GM23338 (cell line): ENCODE measurements around the gene FAM13A. TPM values are rescaled to one million over a fixed set of nuclear protein-coding genes. Genes with fewer than 3 reads are reported as not detected.

Source experiments
- ATAC-seq: fragments of 200-7000 bp; cut with Tn5 transposase; 3 replicates; pipeline ENCODE4 v1.9.1; 2020
- DNase-seq: peaks from one replicate; pipeline ENCODE4 v3.0.0-alpha.2; 2015; ENCODE audit warnings: low spot score
- H2AFZ ChIP-seq: fragments of 200-600 bp; sonication (generic); 2 replicates; pipeline ENCODE4 v1.8.0; 2016; ENCODE audit warnings: antibody characterized with exemption, mild to moderate bottlenecking, moderate library complexity
- H3F3A ChIP-seq: fragments of 200-600 bp; sonication (generic); replicated peaks from 2 replicates; pipeline ENCODE4 v1.8.0; 2017; ENCODE audit warnings: antibody characterized with exemption, mixed run types, low read depth
- H3K27ac ChIP-seq: fragments of 200-600 bp; sonication (generic); 2 replicates; pipeline ENCODE4 v1.6.1; 2016; ENCODE audit warnings: low read depth
- H3K27me3 ChIP-seq: fragments of 200-600 bp; sonication (generic); 2 replicates; pipeline ENCODE4 v1.8.0; 2016; ENCODE audit warnings: mild to moderate bottlenecking, mixed run types, moderate library complexity; ENCODE audit not compliant: insufficient read depth
- H3K36me3 ChIP-seq: fragments of 200-600 bp; sonication (generic); 2 replicates; pipeline ENCODE4 v1.8.0; 2016; ENCODE audit warnings: mild to moderate bottlenecking; ENCODE audit not compliant: insufficient read depth
- H3K4me1 ChIP-seq: fragments of 200-600 bp; sonication (generic); 2 replicates; pipeline ENCODE4 v1.8.0; 2016; ENCODE audit warnings: mild to moderate bottlenecking, moderate library complexity; ENCODE audit not compliant: insufficient read depth
- H3K4me2 ChIP-seq: fragments of 200-600 bp; sonication (generic); 2 replicates; pipeline ENCODE4 v1.7.1; 2017; ENCODE audit warnings: mixed run types
- H3K4me3 ChIP-seq: fragments of 200-600 bp; sonication (generic); 2 replicates; pipeline ENCODE4 v1.6.1; 2016; ENCODE audit warnings: mixed run types
- H3K79me2 ChIP-seq: fragments of 200-600 bp; sonication (generic); replicated peaks from 2 replicates; pipeline ENCODE4 v1.8.0; 2017; ENCODE audit warnings: mild to moderate bottlenecking; ENCODE audit not compliant: insufficient read depth
- H3K9me2 ChIP-seq: fragments of 200-600 bp; sonication (generic); 2 replicates; pipeline ENCODE4 v1.8.0; 2017; ENCODE audit not compliant: insufficient read depth
- H4K20me1 ChIP-seq: fragments of 200-600 bp; sonication (generic); replicated peaks from 2 replicates; pipeline ENCODE4 v1.8.0; 2017; ENCODE audit warnings: mild to moderate bottlenecking; ENCODE audit not compliant: insufficient read depth
- H3K27ac Mint-ChIP-seq: 2 replicates; pipeline ENCODE4 v1.8.0; 2020; ENCODE audit warnings: inconsistent platforms, mild to moderate bottlenecking, moderate library complexity, mixed read lengths
- H3K27me3 Mint-ChIP-seq: 3 replicates; pipeline ENCODE4 v1.8.0; 2022; ENCODE audit warnings: low read depth, mild to moderate bottlenecking, moderate library complexity, mixed read lengths, inconsistent platforms; ENCODE audit not compliant: insufficient read depth, poor library complexity
- H3K36me3 Mint-ChIP-seq: 3 replicates; pipeline ENCODE4 v1.8.0; 2021; ENCODE audit warnings: low read depth, mild to moderate bottlenecking, inconsistent platforms, moderate library complexity, mixed read lengths
- H3K4me1 Mint-ChIP-seq: 3 replicates; pipeline ENCODE4 v1.8.0; 2020; ENCODE audit warnings: mild to moderate bottlenecking, inconsistent platforms, mixed read lengths
- H3K4me3 Mint-ChIP-seq: 3 replicates; pipeline ENCODE4 v1.8.0; 2021; ENCODE audit warnings: moderate library complexity, mild to moderate bottlenecking, inconsistent platforms, mixed read lengths
- H3K9me3 Mint-ChIP-seq: 3 replicates; pipeline ENCODE4 v1.8.0; 2020; ENCODE audit warnings: moderate library complexity, mild to moderate bottlenecking, inconsistent platforms, mixed read lengths
- CREB1 ChIP-seq: fragments of 250-450 bp; sonication (Bioruptor Pico); IDR thresholded peaks from 2 replicates; pipeline ENCODE4 v1.5.0; 2020; ENCODE audit warnings: low read depth, mild to moderate bottlenecking, moderate library complexity
- CTCF ChIP-seq, 2 experiments: fragments of 200-600 bp in 1 of 2; sonication (generic) in 1 of 2; conservative IDR thresholded peaks; 2 replicates each; pipeline versions ENCODE4 v1.5.1 to v1.6.1; 2016 to 2017; ENCODE audit warnings: antibody characterized with exemption in 2 of 2, low read depth in 2 of 2, mild to moderate bottlenecking in 2 of 2, moderate library complexity in 1 of 2
- ETS1 ChIP-seq: IDR thresholded peaks from 2 replicates; pipeline ENCODE4 v1.6.1; 2016; ENCODE audit warnings: antibody characterized with exemption
- EZH2 ChIP-seq: fragments of 200-600 bp; sonication (generic); IDR thresholded peaks from one replicate; pipeline ENCODE4 v1.8.0; 2017; ENCODE audit warnings: antibody characterized with exemption, mild to moderate bottlenecking, low read depth; ENCODE audit not compliant: unreplicated experiment
- EZH2phosphoT487 ChIP-seq: fragments of 200-600 bp; sonication (generic); IDR thresholded peaks from one replicate; pipeline ENCODE4 v1.8.1; 2018; ENCODE audit warnings: antibody characterized with exemption; ENCODE audit not compliant: unreplicated experiment
- JUNB ChIP-seq: IDR thresholded peaks from one replicate; pipeline ENCODE4 v1.6.1; 2016; ENCODE audit warnings: antibody characterized with exemption; ENCODE audit not compliant: unreplicated experiment
- NANOG ChIP-seq: IDR thresholded peaks from 2 replicates; pipeline ENCODE4 v1.6.1; 2016; ENCODE audit warnings: antibody characterized with exemption, borderline replicate concordance
- POLR2AphosphoS5 ChIP-seq: IDR thresholded peaks from 2 replicates; pipeline ENCODE4 v1.6.1; 2016; ENCODE audit warnings: antibody characterized with exemption, low read depth
- REST ChIP-seq: IDR thresholded peaks from one replicate; pipeline ENCODE4 v1.6.1; 2018; ENCODE audit warnings: antibody characterized with exemption; ENCODE audit not compliant: unreplicated experiment
- STAT1 ChIP-seq: IDR thresholded peaks from one replicate; pipeline ENCODE4 v1.6.1; 2016; ENCODE audit warnings: antibody characterized with exemption; ENCODE audit not compliant: unreplicated experiment
- ZNF114 ChIP-seq: fragments of 250-450 bp; sonication (Bioruptor Pico); IDR thresholded peaks from 2 replicates; pipeline ENCODE4 v1.5.0; 2020; ENCODE audit warnings: mild to moderate bottlenecking, moderate library complexity
- ZNF331 ChIP-seq: fragments of 250-450 bp; sonication (Bioruptor Pico); IDR thresholded peaks from 2 replicates; pipeline ENCODE4 v1.5.0; 2020; ENCODE audit warnings: low read depth, mild to moderate bottlenecking, moderate library complexity
- ZNF462 ChIP-seq: fragments of 250-450 bp; sonication (Bioruptor Pico); IDR thresholded peaks from 2 replicates; pipeline ENCODE4 v1.5.0; 2020; ENCODE audit warnings: mild to moderate bottlenecking, moderate library complexity
- polyA plus RNA-seq: library from polyadenylated mRNA; unstranded; fragments of >200 nt; fragmentation: Nextera tagmentation; extraction: Ambion mirVana; gene quantifications from 2 replicates; pipeline ENCODE4 v1.2.1, GENCODE V29; 2016
- total RNA-seq: library from RNA; depleted of rRNA; stranded (reverse); fragments of >200 nt; shearing (Covaris generic); gene quantifications from 2 replicates; pipeline ENCODE4 v1.2.3, GENCODE V29; 2014

FAM13A gene
- total and polyA plus RNA-seq, 2 experiments from 2014 or later = 13.9 to 28.4 TPM

GRCh38 chr4:88962396-88962795 lies 94.6 kb downstream of the FAM13A start:
- no peaks in the 10 kb centered on the region for H3K9me2 ChIP-seq
- no peak overlapping the region for H3K4me3 Mint-ChIP-seq
- peak overlapping the region; percentile 43; the same call in 1 of the 2 replicates for H3K27ac ChIP-seq
- H3K79me2 ChIP-seq = no peaks in the 10 kb centered on the region
- H2AFZ ChIP-seq = no peak overlapping the region
- H3K36me3 ChIP-seq = no peaks in the 10 kb centered on the region
- peak overlapping the region; percentile 37 for H3K27ac Mint-ChIP-seq
- DNase-seq (no peak), ATAC-seq (peak; percentile 30; the same call in 2 of the 3 replicates)
- 0 out of 2 replicates have a peak overlapping the region, but pooled peaks have one; percentile 9 for H3K4me2 ChIP-seq
- TF ChIP-seq ZNF331 (CRISPR knock-in tag) (no peak), ETS1 (no peak), JUNB (no peak), POLR2AphosphoS5 (no peak), NANOG (no peak), CTCF (conservative IDR thresholded peaks at IDR 0.05; ENCODE audit: low read depth in 2 of 2) (no peak), REST (no peak), EZH2 (no peak), STAT1 (no peak), ZNF114 (CRISPR knock-in tag) (no peak), EZH2phosphoT487 (no peak), CREB1 (CRISPR knock-in tag) (no peak), ZNF462 (CRISPR knock-in tag) (no peak)
- H3K4me3 ChIP-seq = no peak overlapping the region
- H3K27me3 ChIP-seq = no peaks in the 10 kb centered on the region
- H3K4me1 ChIP-seq = peaks cover 42% of the 10 kb centered on the region
- H3K9me3 Mint-ChIP-seq = peaks cover 18% of the 10 kb centered on the region
- peaks cover 43% of the 10 kb centered on the region for H3K4me1 Mint-ChIP-seq
- no peaks in the 10 kb centered on the region for H4K20me1 ChIP-seq
- peaks cover 4% of the 10 kb centered on the region for H3K27me3 Mint-ChIP-seq
- H3K36me3 Mint-ChIP-seq = peaks cover 24% of the 10 kb centered on the region
- H3F3A ChIP-seq = no peaks in the 10 kb centered on the region
